DOHH2 (cell line): ENCODE results near the gene SPA17.

ENCODE experiments used
- H3F3A ChIP-seq: fragments of 200-600 bp; sonication (generic), shearing (Covaris generic); 2 replicates; pipeline ENCODE4 v1.6.0; 2016; ENCODE audit warnings: antibody characterized with exemption, mild to moderate bottlenecking; ENCODE audit not compliant: control insufficient read depth, insufficient read depth
- H3K27ac ChIP-seq: fragments of 200-600 bp; sonication (generic); 2 replicates; pipeline ENCODE4 v1.5.1; 2014; ENCODE audit warnings: low read depth, mild to moderate bottlenecking, low read length, moderate library complexity
- H3K27me3 ChIP-seq: fragments of 200-600 bp; sonication (generic); 2 replicates; pipeline ENCODE4 v1.6.1; 2014; ENCODE audit warnings: mild to moderate bottlenecking, low read length, mixed read lengths; ENCODE audit not compliant: control insufficient read depth
- H3K36me3 ChIP-seq: fragments of 200-600 bp; sonication (generic); 2 replicates; pipeline ENCODE4 v1.6.1; 2014; ENCODE audit warnings: mild to moderate bottlenecking, low read length, moderate library complexity, mixed read lengths; ENCODE audit not compliant: control insufficient read depth
- H3K4me1 ChIP-seq: fragments of 200-600 bp; sonication (generic); 2 replicates; pipeline ENCODE4 v1.6.1; 2014; ENCODE audit warnings: mild to moderate bottlenecking, low read length, mixed read lengths; ENCODE audit not compliant: control insufficient read depth
- H3K4me2 ChIP-seq: fragments of 200-600 bp; sonication (generic); 2 replicates; pipeline ENCODE4 v1.6.0; 2014; ENCODE audit warnings: mild to moderate bottlenecking, low read length, moderate library complexity
- H3K4me3 ChIP-seq: fragments of 200-600 bp; sonication (generic); 2 replicates; pipeline ENCODE4 v1.5.1; 2014; ENCODE audit warnings: mild to moderate bottlenecking, low read length, mixed read lengths
- H3K79me2 ChIP-seq: fragments of 200-600 bp; sonication (generic); 2 replicates; pipeline ENCODE4 v1.6.1; 2014; ENCODE audit warnings: mild to moderate bottlenecking, low read length, mixed read lengths; ENCODE audit not compliant: control insufficient read depth
- H3K9me2 ChIP-seq: fragments of 200-600 bp; sonication (generic); replicated peaks from 2 replicates; pipeline ENCODE4 v1.6.1; 2014; ENCODE audit warnings: mild to moderate bottlenecking, low read length, mixed read lengths; ENCODE audit not compliant: control insufficient read depth
- H3K9me3 ChIP-seq: fragments of 200-600 bp; sonication (generic); 2 replicates; pipeline ENCODE4 v1.6.1; 2014; ENCODE audit warnings: antibody characterized with exemption, low read length, mixed read lengths; ENCODE audit not compliant: control insufficient read depth, insufficient read depth
- H4K20me1 ChIP-seq: fragments of 200-600 bp; sonication (generic); 2 replicates; pipeline ENCODE4 v1.6.0; 2014; ENCODE audit warnings: low read depth, mild to moderate bottlenecking, antibody characterized with exemption, low read length, moderate library complexity; ENCODE audit not compliant: control insufficient read depth, insufficient read depth
- CTCF ChIP-seq: fragments of 200-600 bp; sonication (generic); IDR thresholded peaks from one replicate; pipeline ENCODE4 v1.5.1; 2014; ENCODE audit warnings: antibody characterized with exemption, mild to moderate bottlenecking, low read depth, low read length; ENCODE audit not compliant: poor library complexity, severe bottlenecking
- EZH2phosphoT487 ChIP-seq: fragments of 200-600 bp; sonication (generic); IDR thresholded peaks from 2 replicates; pipeline ENCODE4 v1.6.1; 2017; ENCODE audit warnings: borderline replicate concordance, mild to moderate bottlenecking, antibody characterized with exemption, low read length, moderate library complexity, mixed read lengths

SPA17 gene

DNA sequence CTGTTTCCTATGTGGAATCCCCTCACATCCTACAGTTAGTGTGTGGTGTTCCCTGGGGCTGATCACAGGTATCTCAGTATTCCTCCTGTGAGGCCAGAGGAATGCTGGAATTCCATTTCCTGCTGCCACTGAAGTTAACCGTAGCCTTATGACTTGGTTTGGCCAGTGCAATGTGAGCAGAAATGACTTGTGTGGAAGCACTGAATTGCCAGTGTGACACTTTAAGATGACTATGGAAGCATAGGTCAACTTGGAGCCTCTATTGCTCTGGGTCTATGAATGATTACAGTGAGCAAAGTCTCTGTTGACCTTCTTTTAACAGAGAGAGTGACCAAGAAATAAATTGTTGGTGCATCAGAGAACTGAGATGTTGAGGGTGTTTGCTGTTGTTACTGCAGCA lies 34.5 kb upstream of the SPA17 start:
- Histone ChIP-seq H3K4me1 (peaks cover 3% of the 10 kb centered on the region), H3K9me2 (no peaks in the 10 kb centered on the region), H3K9me3 (no peaks in the 10 kb centered on the region), H3F3A (no peaks in the 10 kb centered on the region), H3K27me3 (no peaks in the 10 kb centered on the region), H3K4me3 (no peak overlapping the region), H4K20me1 (no peaks in the 10 kb centered on the region), H3K27ac (no peak overlapping the region), H3K79me2 (no peaks in the 10 kb centered on the region), H3K4me2 (no peak overlapping the region), H3K36me3 (peaks cover 29% of the 10 kb centered on the region)
- no peak for TF ChIP-seq EZH2phosphoT487
- no peak for TF ChIP-seq CTCF

DNA sequence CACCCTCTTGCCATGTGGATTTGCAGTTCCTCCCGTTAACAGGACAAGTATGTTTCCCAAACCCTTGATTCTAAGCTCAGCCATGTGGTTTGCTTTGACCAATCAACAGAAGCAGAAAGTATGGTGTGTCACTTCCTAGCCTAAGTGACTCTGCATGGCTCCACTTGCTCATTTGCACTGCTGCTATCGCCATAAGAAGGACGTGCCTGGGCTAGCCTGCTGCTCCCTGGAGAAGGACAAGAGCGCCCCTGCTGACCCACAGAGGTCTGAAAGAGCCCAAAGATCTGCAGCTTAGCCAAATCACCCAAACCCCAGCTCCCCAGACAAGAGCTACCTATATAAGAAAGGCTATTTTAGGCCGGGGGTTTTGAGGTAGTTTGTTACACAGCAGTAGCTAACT lies 33.0 kb upstream of the SPA17 start:
- no peaks in the 10 kb centered on the region for H3F3A ChIP-seq
- no peaks in the 10 kb centered on the region for H3K79me2 ChIP-seq

GRCh38 chr11:124642628-124643027 lies 31.1 kb upstream of the SPA17 start:
- H3K4me1 ChIP-seq, result peaks cover 24% of the 10 kb centered on the region
- no peaks in the 10 kb centered on the region for H3K9me3 ChIP-seq

More for the DNA sequence above, 33.0 kb upstream of the SPA17 start:
- Histone ChIP-seq H3K9me3 (no peaks in the 10 kb centered on the region), H3K27ac (no peak overlapping the region), H3K27me3 (no peaks in the 10 kb centered on the region), H4K20me1 (no peaks in the 10 kb centered on the region), H3K36me3 (peaks cover 19% of the 10 kb centered on the region), H3K4me3 (no peak overlapping the region), H3K4me1 (peaks cover 13% of the 10 kb centered on the region), H3K4me2 (no peak overlapping the region), H3K9me2 (no peaks in the 10 kb centered on the region)
- TF ChIP-seq CTCF (no peak), EZH2phosphoT487 (no peak)

More at GRCh38 chr11:124642628-124643027, 31.1 kb upstream of the SPA17 start:
- H4K20me1 ChIP-seq, result no peaks in the 10 kb centered on the region
- H3K4me3 ChIP-seq, result no peak overlapping the region
- no peak overlapping the region for H3K27ac ChIP-seq
- no peaks in the 10 kb centered on the region for H3F3A ChIP-seq
- H3K4me2 ChIP-seq, result no peak overlapping the region
- no peak for TF ChIP-seq EZH2phosphoT487
- no peak for TF ChIP-seq CTCF
- no peaks in the 10 kb centered on the region for H3K79me2 ChIP-seq
- no peaks in the 10 kb centered on the region for H3K9me2 ChIP-seq
- no peaks in the 10 kb centered on the region for H3K27me3 ChIP-seq
- peaks cover 4% of the 10 kb centered on the region; the same call in 1 of the 2 replicates for H3K36me3 ChIP-seq
